GM19238 (cell line): ENCODE data around the gene CASKIN2.
A peak's percentile ranks its signal among the peaks of the same experiment; 100 is the strongest.

ENCODE experiments used
- DNase-seq: peaks from one replicate; pipeline ENCODE4 v3.0.0; 2011; ENCODE audit warnings: low spot score; ENCODE audit not compliant: insufficient read length

CASKIN2 gene

DNA sequence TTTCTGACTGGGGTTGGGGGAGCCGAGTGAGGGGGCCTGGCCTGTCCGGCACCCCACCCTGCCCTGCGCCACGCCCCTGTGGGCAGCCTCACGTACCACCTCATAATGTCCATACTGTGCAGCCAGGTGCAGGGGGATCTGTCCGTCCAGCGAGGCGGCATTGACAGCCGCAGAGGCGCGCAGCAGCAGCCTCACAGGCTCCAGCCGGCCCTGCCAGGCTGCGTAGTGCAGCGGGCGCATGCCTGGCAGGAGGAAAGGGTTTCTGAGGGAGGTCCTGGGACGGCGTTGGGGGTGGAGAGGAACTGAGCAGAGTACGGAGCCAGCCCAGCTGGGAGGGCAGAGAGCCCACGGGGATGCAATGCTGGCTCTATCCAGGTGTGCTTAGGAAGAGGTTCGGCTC lies 8.4 kb downstream of the CASKIN2 start:
- no peak for DNase-seq

DNA sequence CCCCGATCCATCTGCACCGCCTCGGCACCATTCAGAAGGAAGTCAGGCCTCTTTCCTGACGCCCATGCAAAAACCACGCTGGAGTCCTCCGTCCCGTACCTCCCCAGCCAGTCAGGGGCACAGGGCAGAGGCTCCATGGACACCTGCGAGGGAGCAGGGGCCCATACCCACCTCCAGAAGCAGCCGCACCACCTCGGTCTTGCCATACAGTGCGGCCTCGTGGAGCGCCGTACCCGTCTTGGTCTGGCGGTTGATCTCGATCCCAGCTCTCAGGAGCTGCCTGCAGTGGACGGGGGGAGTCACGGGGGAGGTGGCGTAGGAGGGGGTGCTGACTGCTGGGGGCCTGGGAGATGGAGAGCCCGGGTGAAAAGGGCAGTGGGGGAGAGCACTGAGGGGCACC lies 9.2 kb downstream of the CASKIN2 start:
- DNase-seq = no peak

DNA sequence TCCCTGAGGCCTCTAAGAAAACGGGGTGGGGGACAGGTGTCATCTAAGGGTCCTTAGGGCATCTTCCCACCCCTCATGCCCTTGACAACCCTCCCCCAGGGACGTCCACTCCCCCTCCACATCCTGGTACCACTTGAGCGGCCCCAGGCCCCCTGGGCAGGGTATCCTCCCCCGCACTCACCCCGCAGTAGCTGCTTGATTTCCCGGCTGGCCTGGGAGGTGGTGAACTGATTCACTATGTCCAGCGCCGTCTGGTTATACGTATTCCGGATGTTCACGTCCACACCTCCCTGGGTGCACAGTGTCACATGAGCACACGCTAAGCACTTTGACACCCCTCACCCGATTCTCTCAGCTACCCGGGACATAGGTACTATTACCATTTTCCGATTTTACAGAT lies 9.7 kb downstream of the CASKIN2 start:
- DNase-seq = no peak

DNA sequence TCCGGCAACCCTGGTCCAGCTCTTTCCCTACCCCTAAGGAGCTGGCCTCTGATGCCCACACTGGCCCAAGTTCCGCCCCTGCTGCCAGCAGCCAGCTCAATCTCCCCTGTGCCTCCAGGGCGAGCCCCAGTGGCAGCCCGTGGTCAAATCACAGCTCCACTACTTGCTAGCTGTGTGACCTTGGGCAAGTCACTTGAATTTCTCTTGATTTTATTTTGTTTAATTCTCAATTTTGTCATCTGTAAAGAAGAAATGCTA lies 10.3 kb downstream of the CASKIN2 start:
- no peak for DNase-seq

DNA sequence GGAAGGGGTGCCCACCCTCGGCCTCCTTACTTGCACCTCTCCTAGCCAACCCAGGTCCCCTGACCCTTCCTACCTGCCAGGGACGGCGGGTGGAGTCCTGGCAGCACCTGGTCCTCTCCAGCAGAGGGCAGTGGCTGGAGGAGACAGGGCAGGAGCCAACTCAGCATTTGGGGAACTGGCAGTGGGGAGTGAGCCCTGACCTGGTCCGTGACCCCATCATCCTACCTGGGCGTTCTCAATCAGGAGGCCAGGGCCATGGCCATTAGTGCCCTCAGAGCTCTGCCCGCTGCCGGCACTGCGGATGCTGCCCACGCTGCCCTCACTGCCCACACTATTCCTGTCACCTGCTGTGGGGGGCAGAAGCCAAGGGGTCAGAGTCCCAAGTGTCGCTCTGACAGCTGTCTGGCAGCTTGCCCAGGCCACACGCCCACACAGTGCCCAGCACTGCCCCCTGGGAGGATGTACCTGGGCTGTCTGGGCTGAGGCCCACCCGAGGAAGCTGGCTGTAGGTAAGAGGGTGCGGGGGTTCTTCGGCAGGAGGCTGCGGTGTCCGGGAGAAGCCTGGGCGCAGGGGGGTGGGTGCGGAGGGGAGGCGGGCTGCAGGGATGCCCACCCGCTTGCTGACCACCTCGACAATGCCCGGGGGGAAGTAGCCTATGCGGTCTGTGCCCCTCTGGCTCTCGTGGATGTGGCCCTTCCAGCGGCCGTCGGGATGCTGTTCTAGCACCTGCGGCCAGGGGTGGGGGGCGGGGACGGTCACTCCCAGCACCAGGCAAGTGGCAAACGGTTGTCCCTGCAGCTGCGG lies 10.8 kb downstream of the CASKIN2 start:
- peak; percentile 80 for DNase-seq

DNA sequence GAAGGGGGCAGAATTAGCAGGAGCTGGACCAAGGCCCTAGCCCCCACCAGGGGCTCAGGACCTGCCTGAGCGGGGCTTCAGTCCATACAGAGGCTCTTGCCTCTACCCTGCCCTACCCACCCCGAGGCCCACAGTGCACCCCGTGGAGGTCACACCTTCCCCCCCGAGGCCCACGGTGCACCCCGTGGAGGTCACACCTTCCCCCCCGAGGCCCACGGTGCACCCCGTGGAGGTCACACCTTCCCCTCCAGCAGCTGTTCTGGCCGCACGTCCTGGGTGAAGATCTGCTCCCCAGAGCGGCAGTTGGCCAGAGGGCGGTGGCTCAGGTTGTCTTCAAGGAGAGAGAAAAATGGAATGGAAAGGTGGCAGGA lies 11.4 kb downstream of the CASKIN2 start:
- DNase-seq = no peak

DNA sequence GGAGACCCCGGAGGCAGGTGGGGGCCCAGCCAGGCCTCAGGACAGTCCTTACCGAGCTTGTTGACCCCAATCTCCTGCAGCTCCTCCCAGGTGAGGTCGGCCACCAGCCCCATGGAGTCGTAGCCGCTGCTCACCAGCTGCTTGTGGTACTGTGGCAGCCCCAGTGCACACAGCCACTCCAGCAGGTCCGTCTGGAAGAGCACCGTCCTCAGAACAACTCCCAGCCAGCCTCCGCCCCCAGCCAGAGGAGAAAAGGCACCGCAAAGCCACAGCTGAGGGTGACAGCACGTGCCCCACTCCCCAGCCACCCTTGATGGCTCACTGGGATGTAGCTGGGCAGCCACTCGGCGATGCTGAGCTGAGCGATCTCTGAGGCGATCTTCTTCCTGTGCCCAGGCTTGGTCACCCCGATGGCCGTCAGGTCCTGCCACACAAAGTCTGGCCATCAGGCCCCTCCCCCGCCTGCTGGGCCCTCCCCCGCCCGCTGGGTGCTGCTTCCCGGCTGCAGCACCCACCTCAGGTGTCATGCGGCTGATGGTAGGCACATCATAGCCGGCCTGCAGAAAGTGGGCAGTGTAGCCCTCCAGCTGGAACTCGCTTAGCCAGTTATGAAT lies 11.9 kb downstream of the CASKIN2 start:
- no peak for DNase-seq

DNA sequence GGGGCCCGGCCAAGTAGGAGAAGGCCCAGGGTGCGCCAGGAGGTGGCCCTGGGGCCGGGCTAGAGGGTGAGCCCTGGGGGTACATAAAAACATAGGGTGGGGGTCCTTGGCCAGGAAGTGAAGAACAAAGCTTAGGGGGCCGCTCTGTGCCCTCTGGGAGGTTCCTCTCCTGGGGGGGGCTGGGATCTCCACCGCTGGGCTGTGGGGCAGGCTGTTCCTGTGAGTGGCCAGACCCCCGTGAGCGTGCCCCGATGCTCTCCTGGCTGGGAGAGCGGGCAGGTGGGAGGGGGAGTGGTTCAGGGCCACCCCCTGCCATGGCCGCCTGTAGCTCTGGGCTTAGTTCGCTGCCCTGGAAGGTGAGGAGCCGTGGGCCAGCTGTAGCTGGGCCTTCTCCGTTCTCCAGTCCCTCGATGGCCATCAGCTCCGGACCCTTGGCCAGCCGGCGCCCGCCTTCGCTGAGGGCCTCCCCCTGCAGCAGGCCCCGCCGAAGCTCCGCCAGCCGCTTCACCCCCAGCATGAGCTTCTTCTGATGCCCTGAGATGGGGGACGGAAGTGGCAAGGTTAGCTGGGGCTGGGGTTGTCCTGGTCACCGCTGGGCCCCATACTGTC lies 12.5 kb downstream of the CASKIN2 start:
- DNase-seq = no peak

DNA sequence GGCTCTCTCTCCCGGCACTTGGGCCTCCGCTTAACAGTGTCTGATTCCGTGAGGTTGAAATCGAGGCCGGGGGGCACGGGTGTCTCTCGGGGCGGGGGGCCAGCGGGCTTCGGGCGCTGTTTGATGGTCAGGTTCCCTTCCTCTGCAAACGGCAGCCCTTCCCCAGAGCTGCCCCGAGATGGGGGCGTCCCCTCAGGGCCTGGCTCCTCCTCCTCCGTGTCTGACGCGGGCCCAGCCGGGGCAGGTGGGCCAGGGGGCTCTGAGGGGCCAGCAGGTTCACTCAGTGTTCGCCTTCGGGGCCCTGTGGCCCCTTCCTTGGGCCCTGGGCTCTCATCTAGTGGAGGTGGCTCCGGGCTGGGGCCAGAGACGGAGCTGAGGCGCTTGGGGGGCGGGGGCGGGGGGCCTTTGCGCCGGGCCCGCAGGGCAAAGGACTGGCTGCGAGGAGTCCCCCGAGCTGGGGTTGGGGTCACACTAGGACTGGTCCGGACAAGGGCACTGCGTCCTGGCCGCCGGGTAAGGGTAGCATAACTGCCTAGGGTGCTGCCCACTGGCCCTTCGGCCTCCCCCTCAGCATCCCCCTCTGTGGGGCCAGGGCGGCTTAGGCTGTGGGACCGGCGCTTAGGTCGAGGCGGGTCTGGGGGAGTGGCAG lies 13.1 kb downstream of the CASKIN2 start:
- DNase-seq = no peak

DNA sequence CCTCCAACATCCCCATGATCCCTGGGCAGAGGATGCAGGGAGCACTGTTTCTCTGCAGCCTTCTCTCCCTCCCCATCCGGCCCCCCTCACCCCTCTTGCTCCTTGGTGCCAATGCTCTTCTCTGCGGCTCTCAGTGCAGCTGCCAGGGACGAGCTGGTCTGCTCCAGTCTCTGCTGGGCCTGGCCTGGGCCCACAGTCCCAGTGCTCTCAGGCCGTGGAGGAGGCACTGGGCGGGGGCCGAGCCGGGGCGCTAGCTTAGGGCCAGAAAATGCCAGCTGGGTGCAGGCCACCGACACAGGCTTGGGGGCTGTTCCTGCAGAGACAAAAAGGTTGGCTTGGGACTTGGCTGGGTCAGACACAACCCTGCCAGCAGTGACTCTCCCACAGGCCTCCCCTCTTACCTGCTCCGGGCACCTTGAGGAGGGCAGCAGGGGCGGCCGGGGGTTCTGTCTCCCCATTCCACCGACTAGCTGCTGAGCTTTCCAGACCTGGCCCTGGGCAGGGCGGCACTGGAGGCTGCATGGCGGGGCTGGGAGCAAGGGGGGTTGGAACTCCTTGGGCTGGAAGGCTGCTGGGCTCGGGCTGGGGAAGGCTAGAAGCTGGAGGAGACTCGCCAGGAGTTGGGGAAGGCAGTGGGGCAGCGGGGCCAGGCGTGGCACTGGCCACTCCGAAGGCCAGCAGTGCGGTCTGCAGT lies 13.8 kb downstream of the CASKIN2 start:
- DNase-seq = no peak

DNA sequence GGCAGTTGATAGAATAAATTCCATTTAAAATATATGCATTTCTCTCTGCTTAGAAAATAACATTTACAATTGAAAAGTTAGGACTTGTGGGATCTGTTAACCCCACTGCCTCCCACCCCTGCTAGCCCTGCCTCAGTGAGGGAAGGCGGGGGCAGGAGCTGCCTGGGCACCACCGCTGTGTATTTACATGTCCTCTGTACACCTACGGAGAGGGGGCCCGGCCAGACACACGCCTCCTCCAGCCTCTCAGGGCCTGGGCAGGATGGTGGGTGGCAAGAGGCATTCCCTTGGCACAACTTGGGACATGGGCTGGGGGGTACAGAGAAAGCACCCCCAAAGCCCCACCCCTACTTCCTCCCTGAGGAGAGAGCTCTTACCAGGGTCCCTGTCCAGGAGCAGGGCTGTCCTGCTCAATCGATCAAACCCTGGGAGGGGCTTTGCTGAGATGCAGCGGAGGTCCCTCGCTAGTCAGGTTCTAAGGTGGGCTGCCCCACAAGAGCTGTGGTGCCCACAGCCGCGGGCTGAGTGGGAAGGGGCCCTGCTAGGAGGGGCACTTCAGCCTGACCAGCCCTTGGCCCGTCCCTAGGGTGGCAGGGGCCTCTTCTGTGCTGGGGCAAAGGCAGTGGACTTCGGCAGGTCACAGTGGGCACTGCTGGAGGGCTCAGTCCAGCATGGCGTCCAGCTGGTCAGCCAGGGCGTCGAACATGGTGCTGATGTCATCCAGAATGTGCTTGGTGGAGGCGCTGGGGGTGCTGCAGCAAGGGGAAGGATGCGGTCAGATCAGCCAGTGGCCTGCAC lies 14.7 kb downstream of the CASKIN2 start:
- DNase-seq = no peak

DNA sequence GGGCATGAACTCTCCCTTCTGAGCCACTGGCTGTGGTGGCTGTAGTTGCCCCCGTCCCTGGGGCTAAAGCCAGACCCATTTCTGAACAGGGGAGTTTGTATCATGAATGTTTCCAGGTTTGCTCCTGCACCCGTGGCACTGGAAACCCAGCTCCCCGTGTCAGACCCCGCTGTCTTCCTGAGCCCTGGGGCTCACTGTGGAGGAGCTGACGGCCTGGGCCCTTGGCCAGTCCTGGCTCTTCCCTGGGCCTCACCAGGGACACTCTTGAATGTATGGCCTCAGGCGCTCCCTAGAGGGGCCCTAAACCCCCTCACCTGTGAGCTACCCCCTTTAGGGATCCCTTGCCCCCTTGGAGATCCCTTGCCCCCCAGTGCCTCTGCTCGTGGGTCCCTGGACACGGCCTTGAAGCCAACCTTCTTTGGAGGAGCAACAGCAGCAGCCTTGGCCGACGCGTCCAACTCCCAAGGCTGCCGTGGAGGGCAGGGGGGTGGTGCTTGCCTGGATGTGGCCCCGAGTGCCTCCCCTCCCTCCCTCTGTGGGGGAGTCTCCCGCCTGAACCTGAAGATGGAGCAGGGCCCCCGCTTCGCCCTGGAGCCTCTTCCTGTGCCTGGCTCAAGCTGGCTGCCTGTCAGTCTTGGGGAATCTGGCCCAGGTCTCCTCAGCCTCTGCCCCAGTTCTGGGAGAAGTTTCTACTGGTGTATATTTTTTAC lies 15.9 kb downstream of the CASKIN2 start:
- DNase-seq = no peak

DNA sequence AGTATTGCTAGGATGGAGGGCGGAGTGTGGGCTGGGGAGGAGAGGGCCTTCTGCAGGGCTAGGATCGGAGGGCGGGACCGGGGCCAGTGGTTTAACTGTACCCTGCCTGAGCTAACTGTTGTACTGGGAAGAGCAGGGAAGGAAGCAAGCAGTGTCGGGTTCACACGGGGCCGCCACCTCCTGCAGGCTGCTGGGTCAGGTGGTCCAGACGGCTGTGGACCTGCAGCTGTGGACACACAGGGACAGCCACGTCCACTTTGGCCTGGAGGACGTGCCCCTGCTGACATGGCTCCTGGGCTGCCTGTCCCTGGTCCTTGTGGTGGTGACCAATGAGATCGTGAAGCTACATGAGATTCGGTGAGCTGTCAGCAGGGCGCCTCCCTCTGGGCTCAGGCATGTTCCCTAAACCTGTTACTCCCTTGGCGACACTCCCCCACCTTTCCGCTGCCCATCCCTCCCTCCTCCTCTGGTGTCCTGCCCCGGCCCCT lies 16.6 kb downstream of the CASKIN2 start:
- DNase-seq = no peak

DNA sequence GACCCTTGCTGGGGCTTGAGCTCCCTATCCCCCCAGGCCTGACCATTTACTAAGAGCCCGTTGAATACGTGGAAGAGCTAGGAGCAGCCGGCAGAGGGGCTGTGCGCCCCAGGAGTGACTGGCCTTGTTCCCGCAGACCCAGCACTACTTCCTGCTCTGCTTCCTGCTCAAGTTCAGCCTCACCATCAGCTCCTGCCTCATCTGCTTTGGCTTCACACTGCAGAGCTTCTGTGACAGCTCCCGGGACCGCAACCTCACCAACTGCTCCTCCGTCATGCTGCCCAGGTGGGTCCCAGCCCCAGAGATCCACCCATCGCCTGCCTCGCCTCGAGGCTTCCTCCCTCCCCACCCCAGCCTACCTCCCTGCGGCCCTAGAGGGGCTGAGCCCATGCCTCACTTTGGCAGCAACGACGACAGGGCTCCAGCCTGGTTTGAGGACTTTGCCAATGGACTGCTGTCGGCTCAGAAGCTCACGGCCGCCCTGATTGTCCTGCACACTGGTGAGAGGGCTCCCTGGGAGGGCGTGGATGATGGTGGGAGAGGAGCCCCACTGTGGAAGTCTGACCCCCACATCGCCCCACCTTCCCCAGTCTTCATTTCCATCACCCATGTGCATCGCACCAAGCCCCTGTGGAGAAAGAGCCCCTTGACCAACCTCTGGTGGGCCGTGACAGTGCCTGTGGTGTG lies 17.2 kb downstream of the CASKIN2 start:
- no peak for DNase-seq

DNA sequence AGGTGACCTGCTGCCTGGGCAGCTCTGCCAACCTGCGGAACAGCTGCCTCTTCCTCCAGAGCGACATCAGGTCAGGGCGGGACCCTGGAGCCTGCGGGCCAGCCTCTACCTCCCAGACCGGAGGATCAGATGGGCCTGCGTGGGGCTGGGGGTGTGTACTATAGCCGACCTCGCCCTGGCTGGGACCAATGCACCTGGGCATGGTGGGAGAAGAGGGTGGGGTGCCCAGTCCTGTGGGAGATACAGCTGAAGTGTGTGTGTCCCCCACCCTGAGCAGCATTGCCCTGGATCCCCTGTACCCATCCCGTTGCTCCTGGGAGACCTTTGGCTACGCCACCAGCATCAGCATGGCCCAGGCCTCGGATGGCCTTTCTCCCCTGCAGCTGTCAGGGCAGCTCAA lies 19.3 kb downstream of the CASKIN2 start:
- no peak for DNase-seq

DNA sequence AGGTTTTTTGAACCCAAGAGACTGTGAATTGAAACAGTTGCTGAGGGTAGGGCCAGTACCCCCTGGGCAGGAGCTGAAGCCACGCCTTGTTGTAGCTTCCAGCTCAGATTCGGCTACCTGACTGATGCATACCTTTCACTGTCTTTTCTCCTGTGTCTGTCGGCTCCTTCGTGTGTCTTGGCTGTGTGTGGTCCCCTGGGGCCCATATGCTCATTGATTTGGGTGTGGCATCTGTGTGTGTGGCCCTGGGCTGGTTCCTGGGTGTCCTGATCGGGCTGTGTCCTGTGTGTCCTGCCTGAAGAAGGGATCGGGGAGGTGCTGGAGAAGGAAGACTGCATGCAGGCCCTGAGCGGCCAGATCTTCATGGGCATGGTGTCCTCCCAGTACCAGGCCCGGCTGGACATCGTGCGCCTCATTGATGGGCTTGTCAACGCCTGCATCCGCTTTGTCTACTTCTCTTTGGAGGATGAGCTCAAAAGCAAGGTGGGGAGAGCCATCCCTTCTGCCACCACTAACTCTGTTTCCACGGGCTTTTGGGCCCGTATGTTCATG lies 20.9 kb downstream of the CASKIN2 start:
- DNase-seq = no peak

DNA sequence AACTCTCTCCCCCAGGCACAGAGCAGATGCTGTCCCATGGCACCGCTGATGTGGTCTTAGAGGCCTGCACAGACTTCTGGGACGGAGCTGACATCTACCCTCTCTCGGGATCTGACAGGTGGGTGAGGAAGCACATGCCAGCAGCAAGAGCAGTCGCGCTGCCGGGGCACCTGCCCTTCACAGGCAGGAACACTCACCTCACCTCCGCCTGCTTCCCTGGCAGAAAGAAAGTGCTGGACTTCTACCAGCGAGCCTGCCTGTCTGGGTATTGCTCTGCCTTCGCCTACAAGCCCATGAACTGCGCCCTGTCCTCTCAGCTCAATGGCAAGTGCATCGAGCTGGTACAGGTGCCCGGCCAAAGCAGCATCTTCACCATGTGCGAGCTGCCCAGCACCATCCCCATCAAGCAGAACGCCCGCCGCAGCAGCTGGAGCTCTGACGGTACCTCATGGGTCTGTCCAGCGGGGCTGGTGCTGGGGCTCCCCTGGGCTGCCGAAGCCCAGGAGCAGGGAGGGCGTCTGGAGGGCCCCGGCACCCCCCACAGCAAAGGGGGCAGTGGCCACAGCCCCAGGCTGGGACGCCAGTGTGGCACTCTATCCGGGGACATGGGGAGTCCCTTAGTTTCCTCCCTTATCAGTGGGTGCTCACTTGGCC lies 21.7 kb downstream of the CASKIN2 start:
- no peak for DNase-seq

DNA sequence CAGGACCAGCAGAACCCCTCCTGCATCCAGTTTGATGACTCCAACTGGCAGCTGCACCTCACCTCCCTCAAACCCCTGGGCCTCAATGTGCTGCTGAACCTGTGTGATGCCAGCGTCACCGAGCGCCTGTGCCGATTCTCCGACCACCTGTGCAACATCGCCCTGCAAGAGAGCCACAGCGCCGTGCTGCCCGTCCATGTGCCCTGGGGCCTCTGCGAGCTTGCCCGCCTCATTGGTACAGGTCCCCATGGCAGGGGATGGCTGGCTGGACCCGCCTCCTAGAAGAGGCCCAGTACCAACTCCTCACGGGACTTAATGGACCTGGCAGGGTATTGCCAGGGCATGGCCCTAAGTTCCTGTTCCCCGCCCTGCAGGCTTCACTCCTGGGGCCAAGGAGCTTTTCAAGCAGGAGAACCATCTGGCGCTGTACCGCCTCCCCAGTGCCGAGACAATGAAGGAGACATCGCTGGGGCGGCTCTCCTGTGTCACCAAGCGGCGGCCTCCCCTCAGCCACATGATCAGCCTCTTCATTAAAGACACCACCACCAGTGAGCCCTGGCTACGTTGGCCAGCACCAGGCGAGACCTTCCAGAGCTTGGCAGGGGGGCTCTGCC lies 22.7 kb downstream of the CASKIN2 start:
- DNase-seq = no peak

DNA sequence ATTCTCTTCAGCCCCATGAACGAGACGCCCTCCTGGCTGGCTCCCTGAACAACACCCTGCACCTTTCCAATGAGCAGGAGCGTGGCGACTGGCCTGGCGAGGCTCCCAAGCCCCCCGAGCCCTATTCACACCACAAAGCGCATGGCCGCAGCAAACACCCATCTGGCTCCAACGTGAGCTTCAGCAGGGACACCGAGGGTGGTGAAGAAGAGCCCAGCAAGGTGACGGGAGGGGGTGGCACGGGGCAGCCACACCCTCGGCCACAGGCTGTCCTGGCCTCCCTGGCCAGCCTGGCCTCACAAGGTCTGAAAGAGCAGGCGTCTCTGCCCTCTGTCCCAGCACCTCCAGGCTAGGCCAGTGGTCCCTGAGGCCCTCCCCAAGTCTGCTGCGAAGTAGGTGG lies 23.7 kb downstream of the CASKIN2 start:
- DNase-seq = no peak
